C1 segment of cervical spinal cord (tissue), 14 donors: ENCODE data around the gene ARFGAP1.
"Not testable (repeated sequence)": the region's sequence is repeated elsewhere in the genome, so short reads cannot be mapped to it uniquely, and the experiment has no call there.

Experiments
- DNase-seq, 14 donors: peaks; one replicate each; lab custom pipeline; 2025; lab: John Stamatoyannopoulos, UW

Gene ARFGAP1

GRCh38 chr20:63290136-63290676 lies 17.6 kb downstream of the ARFGAP1 start:
- no peak for DNase-seq

GRCh38 chr20:63290677-63291472 lies 18.3 kb downstream of the ARFGAP1 start:
- DNase-seq, result peak in 1 of 14 donors; percentile 13

GRCh38 chr20:63291811-63292210 lies 19.2 kb downstream of the ARFGAP1 start:
- no peak for DNase-seq

GRCh38 chr20:63292292-63292701 lies 19.7 kb downstream of the ARFGAP1 start:
- no peak for DNase-seq

GRCh38 chr20:63292904-63293303 lies 20.3 kb downstream of the ARFGAP1 start, which contains the start of gene COL20A1:
Gene COL20A1 (plus strand): TSS chr20:63293186. CDS start chr20:63295108, 1,922 bp downstream.
- no peak for DNase-seq

GRCh38 chr20:63293456-63293855 lies 20.8 kb downstream of the ARFGAP1 start:
- no peak for DNase-seq

- no peak for DNase-seq
Measured at GRCh38 chr20:63293871-63294535, 21.4 kb downstream of the ARFGAP1 start.

GRCh38 chr20:63294536-63294900 lies 21.9 kb downstream of the ARFGAP1 start:
- no peak for DNase-seq

GRCh38 chr20:63295018-63295417 lies 22.4 kb downstream of the ARFGAP1 start:
- no peak for DNase-seq

- DNase-seq, result no peak
Measured at GRCh38 chr20:63295422-63295821, 22.8 kb downstream of the ARFGAP1 start.

GRCh38 chr20:63295846-63296245 lies 23.2 kb downstream of the ARFGAP1 start:
- DNase-seq, result no peak

- DNase-seq, result peak in 1 of 14 donors; percentile 46
Measured at GRCh38 chr20:63296531-63297299, 24.1 kb downstream of the ARFGAP1 start.

- DNase-seq, result no peak
Measured at GRCh38 chr20:63297371-63297781, 24.8 kb downstream of the ARFGAP1 start.

GRCh38 chr20:63297796-63298572 lies 25.4 kb downstream of the ARFGAP1 start:
- no peak for DNase-seq

- DNase-seq, result no peak
Measured at GRCh38 chr20:63298731-63299312, 26.2 kb downstream of the ARFGAP1 start.

- no peak for DNase-seq
Measured at GRCh38 chr20:63301671-63302070, 29.1 kb downstream of the ARFGAP1 start.

GRCh38 chr20:63303095-63303666 lies 30.6 kb downstream of the ARFGAP1 start:
- no peak for DNase-seq

- DNase-seq, result no peak
Measured at GRCh38 chr20:63305393-63305792, 32.8 kb downstream of the ARFGAP1 start.

GRCh38 chr20:63305933-63306672 lies 33.5 kb downstream of the ARFGAP1 start:
- DNase-seq, result not testable (repeated sequence)
